A673 (cell line): ENCODE data around the gene ARMC8.

Source experiments
- CTCF ChIP-seq: fragments of 300-800, 200-600 bp; sonication (generic); conservative IDR thresholded peaks from 2 replicates; pipeline ENCODE4 v1.5.1; 2017; ENCODE audit warnings: low read depth, mild to moderate bottlenecking, antibody characterized with exemption, low read length, moderate library complexity, mixed read lengths
- EZH2 ChIP-seq: fragments of 200-600 bp; sonication (generic); IDR thresholded peaks from 2 replicates; pipeline ENCODE4 v1.6.1; 2017; ENCODE audit warnings: borderline replicate concordance, low read depth, mild to moderate bottlenecking, mixed read lengths, antibody characterized with exemption, low read length; ENCODE audit not compliant: poor library complexity, severe bottlenecking

- TF ChIP-seq CTCF (no peak), EZH2 (no peak)
These were observed 12.8 kb downstream of the ARMC8 start for GRCh38 chr3:138199851-138200250.
